ENCODE results near the gene ARHGEF4.

The ARHGEF4 gene

DNA sequence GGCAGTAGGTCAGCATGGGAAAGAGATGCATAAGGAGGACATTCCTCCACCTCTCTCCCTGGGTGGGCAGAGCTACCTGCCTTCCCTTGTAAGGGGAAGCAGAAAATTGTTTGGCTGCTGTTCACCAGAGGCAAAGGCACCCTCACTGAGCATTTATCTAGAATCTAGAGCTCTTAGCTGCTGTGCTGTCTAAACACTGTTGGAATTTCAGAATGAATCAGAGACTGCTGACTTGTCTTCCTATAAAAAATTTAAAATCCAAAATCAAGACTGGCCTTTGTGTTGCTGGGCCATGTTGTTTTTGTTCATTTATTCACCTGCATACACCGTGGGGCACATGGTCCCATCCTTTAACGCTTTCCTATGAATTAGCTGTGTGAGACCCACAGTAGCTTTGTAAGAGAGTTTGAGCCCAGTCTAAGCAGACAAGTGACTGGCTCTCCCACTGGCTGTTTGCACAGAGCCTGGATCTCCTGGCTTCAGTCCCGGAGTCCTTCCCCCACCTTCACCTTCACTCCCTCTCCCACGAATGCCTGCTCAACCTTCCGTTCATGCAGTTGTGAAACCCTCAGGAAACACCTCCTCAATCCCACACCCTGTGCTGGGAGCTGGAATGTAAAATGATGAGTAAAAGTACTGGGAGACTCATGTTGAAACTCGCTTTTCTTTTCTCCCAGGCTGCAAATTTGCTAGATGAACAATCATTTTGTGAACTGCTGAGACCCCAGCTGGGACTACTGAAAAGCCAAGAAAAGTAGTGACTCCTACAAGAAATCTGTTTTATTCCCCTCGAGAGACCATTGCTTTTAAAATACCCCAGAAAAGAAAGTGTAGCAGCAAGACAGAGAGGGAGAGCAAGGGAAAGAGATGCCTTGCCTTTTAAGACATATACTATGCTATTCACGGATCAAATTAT, 180.4 kb downstream of the ARHGEF4 start:
- no peak for DNase-seq (ENCODE audit: low spot score)

DNA sequence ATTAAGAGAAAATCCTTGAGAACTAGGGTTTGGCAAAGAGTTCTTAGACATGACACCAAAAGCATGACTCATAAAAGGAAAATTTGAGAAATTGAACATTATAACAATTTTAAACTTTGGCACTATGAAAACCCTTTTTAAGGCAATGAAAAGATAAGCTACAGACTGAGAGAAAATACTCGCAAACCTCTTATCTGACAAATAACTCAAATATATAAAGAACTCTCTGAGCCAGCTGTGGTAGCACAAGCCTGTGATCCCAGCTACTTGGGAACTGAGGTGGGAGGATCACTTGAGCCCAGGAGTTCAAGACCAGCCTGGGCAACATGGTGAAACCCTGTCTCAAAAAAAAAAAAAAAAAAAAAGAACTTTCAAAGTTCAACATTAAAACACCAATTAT, 186.0 kb downstream of the ARHGEF4 start:
- no peak for DNase-seq (ENCODE audit: low spot score)

DNA sequence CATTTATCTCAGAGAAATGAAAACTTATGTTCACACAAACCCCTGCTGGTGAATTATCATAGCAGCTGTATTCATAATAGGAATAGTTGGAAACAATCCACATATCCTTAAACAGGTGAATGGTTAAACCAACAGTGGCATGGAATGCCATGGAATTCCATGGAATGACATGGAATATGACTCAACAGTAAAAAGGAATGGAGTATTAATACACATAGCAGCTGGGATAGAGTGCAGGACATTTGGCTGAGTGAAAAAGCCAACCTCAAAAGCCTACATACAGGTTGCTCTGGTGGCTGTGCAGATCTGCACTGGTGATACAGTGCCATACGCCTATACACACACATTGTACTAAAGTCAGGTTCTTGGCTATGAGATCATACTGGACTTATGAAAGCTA, 187.0 kb downstream of the ARHGEF4 start:
- no peak for DNase-seq (ENCODE audit: low spot score)

DNA sequence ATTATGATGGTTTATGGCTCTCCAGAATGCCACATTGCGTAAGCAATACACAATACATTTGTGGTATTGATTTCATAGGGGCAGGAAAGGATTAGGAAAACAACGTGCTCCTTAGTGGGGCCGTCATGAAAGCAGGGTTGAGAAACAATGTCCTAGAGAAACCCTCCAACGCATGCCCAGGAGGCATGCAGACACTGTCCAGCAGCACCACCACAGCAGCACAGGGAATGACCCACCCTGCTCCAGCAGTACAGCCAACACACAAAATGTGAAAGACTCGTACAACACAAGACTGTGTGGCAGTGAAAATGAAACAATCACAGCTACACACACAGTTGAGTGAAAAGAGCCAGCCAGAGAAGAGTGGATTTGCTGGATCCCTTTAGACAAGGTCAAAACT, 190.2 kb downstream of the ARHGEF4 start:
- no peak for DNase-seq (ENCODE audit: low spot score)

DNA sequence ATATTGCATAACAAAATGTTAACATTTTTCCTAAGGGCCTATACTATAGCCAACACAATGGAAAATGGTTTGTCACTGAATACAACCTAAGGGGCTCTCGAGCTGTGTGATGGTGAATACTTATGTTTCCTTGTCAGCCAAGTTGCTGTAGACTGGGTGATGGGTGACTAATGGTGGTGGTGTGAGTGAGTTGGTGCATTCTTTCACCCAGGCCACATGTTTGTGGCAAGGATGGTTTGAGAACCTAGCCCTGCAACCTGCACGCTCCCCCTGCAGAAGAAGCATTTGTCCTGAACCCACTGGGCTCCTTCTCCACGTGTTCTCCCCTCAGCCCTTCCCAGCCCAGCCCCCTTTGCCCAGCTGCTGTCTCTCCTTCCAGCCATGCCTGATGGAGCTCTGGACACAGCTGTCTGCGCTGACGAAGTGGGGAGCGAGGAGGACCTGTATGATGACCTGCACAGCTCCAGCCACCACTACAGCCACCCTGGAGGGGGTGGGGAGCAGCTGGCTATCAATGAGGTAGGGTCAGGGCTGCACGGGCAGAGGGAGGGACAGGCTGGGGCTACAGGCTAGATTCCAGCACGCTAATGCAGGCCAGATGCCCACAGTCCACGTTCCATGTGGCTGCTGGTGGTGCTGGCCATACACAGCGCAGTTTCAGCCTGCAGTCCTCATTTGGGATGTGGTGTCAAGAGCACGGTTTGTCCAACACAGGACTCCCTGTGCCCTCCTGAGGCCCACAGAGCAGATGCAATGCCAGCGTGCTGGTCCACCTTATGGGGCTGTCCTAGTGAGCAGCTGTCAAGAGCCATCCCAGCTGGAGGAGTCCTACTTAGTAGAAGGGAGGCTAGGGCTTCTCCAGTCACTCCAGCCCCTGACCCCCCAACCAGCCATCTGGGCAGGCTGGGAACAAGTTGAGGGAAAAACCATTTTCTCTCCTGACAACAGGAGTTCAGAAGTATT, 191.1 kb downstream of the ARHGEF4 start:
- no peak for DNase-seq (ENCODE audit: low spot score)

DNA sequence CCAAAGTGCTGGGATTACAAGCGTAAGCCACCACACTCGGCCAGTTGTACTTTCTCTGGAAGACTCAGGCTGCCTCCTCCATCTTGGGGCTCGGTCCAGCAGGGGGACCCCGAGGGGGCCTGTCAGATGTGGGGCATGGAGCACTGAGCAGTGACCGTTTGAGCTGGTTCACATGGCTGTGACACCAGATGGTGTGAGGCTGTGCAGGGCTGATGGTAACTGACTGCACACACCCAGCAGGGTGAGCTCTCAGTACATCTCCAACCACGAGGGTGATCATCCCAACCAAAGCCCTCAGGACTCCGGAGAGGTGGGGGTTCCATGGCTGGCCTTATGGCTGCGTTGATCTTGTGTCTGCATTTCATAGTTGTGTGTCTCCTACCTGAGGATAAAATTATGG, 193.1 kb downstream of the ARHGEF4 start:
- DNase-seq (ENCODE audit: low spot score), result no peak

DNA sequence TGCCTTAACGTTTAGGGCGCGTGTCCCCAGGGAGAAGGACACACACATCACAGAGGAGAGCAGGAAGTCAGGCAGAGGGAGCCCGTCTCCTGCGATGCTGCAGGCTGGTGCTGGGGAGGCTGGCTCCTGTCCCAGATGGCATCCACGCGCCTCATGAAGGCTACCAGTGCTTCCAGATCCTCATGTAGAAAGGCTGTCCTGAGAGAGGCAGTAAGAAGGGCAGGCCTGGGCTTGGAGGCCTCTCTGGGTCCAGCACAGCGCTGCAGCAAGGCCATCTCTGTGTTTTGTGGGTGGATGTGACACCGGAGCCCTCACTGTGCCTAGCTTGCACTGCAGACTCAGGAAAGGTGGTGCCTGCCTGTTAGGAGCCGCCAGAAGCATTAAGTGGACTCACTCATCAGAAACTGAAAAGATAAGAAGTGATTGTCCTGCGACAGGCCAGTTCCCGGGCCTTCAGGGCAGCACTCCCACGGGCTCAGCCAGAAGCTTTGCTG, 193.8 kb downstream of the ARHGEF4 start:
- no peak for DNase-seq (ENCODE audit: low spot score)

DNA sequence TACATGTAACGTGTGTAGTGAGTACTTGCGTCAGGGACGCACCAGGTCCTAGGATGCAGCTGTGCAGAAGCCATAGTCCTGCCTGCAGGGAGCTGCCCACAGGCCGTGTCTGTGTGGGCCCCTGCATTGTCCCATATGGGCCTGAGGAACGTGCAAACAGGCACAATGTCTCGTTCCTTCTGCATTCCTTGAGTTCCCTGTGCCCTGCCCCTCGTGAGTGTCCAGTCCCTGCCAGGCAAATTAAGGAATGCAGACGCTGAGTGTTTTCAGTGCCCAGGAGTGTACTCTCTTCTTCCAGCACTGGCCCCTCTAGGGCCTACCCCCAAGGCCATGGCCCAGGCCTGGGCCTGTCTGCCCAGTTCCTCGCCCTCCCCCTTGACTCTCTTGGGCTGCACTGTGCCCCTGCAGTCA, 194.7 kb downstream of the ARHGEF4 start:
- no peak for DNase-seq (ENCODE audit: low spot score)

DNA sequence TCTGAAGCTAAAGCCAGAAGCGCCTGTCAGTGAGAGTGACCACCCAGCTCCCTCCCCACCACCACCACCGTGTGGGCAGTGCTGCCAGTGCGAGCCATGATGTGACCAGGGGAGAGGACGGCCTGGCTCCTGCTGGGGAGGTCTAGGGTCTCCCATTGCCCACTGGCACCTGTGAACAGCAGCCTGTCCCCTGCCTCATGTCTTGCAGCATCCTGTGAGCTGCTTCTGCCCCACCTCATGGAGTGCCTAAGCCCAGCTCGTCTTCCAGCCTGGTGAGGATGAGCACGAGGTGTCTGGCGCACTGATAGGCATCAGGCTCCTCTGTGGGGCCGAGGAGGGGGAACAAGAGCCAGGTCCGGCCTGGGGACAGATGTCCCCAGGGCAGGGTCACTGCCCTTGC, 195.2 kb downstream of the ARHGEF4 start:
- DNase-seq (ENCODE audit: low spot score), result no peak

DNA sequence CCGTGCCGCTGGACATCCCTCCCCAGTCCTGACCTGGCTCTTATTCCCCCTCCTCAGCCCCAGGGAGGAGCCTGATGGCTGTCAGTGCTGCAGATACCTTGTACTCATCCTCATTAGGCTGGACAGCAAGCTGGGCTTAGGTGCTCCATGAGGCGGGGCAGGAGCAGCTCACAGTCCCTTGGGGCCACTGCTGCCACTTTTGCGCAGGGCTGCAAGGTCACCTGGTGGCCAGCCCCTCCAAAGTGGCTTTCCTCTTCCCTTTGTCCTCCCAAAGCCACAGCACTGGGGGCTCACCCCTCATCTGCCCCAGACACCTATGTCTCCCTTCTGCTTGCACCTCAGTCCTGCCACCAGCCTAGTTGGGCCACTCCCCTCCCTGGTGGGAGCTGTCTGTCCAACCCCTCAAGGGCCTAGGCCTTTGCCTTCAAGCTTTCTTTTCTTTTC, 195.7 kb downstream of the ARHGEF4 start:
- DNase-seq (ENCODE audit: low spot score), result no peak

DNA sequence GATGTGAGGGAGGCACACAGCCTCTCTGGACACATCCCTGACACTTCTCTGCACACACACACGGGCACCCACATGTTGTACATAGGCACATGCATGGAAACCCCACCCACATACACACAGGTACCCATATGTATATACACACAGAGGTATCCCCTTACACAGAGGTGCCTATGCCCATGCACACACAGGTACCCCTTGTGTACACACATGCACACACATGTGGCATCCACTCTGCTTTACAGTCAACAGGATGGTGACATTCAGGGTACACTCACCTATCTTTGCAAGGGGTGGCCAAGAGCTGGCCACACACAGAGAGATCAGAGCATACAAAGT, 197.0 kb downstream of the ARHGEF4 start:
- DNase-seq (ENCODE audit: low spot score), result no peak

DNA sequence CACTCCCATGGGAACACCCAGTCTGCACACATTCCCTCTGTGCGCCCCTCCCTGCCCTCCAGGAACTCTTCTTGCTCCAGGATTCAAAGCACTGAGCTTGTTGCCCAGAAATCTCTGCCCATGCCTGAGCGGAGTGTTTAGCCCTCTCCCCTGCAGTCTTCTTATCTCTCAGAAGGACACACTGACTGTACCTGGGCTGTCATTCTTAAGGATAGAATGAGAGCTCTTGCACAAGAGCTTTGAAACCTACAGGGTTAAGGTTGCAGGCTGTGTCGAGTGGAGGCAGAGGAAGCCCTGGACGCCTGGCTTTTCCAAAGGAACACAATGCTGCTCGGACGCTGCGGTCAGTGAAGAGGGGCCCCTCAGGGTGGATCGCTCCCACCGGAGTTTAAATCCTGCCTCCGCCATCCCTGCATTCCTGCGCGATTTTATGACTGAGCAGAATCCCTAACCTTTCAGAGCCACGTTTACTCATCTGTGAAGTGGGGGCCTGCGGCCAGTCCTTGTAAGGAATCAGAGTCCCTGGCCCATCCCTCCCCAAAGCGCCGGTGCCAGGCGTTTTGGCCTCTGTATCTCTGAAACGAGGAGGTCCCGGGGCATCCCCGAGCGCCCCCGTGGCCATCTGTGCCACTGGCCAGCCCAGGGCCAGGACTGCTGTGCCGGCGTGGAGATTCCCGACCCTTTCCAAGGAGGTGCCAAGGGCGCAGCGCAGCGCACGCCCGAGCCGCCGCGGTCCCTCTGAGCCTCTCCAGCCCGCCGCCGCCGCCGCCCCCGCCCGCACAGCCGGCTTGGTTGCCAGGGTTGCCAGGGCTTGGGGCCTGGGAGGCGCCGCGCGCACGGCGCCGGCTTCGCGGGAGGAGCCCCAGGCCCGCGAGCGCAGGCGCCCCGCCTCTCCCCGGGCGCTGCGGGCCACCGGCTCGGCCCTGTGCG, 197.7 kb downstream of the ARHGEF4 start:
- no peak for DNase-seq (ENCODE audit: low spot score)

DNA sequence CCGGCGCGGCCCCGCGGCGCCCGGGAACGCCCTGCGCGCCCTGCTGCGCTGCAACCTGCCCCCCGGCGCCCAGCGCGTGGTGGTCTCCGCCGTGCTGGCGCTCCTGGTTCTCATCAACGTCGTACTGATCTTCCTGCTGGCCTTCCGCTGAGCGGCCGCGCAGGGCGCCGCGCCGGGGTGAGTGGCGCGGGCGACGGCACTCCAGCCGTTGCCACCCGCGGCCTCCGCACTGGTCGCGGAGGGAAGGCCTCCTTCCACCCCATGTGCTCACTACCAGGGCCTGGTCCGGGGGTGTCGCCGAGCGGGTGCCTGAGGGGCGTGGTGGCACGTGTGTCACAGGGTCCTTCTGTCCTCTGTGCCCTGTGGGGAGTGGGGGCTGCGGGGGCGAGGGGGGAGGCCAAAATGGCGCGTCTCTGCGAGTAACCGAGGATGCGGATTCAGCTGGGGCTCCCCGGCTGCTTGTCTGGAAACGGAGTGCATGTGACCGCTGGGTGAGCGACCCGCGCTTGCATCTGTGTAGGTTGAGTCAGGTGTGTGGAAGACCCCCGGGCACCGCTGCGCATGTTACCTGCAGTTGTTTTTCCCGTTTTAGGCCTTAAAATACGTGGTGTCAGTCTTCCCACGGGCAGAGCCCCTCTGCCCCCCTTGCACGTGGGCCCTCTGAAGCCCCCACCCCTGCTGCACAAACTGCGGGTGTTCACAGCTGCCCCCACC, 198.6 kb downstream of the ARHGEF4 start:
- DNase-seq (ENCODE audit: low spot score), result no peak

DNA sequence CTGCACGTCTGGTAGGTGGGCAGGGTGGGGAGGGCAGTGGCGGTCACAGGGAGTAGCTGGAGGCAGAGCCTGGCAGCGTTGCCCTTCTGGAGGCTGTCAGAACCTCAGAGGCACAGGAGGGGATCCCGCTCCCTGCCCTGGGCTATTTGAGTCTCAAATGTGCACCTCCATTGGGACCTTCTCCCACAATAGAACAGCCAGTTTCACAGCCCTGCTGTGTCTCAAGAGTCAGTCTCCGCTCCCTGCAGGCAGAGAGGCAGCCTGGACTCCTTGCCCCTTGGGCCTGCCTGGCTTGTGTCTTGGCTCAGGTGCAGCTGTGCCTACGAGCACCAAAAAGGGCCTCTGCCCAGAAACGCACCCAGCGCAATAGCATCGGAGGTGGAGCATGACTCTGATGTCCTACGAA, 199.1 kb downstream of the ARHGEF4 start:
- DNase-seq (ENCODE audit: low spot score), result no peak

DNA sequence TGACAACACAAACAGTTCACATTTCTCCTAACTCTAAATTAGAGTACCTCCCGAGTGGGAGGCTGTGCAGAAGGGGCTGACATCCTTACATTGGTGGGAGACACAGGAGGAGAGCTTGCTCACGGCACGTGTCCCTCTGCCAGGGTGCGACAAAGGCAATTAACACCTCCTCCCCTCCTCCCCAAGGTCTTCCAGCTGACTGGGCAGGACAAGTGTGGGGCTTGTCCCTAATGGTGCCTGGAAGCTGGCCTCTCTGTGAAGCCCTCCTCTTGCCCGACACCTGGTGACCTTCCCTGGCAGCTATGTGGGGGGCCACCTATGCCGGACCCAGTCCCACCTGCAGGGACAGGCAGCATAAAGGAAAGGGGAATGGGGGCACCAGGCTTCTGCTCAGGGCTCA, 199.6 kb downstream of the ARHGEF4 start:
- no peak for DNase-seq (ENCODE audit: low spot score)

DNA sequence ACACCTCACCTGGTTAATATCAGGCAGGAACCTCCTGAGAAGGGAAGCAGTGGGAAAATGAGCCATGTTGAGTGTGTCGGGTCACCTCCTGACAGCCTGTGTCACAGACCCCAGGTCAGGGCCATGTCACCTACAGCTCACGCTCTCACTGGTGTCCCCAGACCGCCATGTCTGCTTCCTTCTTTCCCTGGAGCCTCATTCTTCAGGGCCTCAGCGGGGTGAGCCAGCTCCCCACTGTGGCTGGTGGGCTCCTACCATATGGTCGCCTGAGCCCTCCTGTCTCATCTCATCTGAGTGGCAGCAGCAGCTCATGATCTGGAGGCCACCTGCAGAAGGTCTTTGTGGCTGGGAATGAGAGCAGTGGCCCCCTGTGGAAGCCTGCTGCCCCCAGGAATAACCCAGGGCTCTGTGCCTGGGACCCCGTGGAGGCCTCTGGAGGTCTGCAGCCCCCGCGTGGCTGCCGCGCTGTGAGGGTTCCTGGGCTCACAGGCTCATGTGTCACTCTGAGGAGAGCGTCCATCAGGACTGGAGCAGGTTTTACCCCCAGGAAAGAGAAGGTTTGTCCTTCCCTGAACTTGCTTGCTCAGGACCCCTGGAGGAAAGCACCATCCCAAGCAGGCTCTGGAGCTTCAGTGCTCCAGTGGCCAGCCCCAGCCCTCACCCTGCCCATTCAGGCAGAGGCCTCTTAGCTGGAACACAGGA, 200.1 kb downstream of the ARHGEF4 start:
- DNase-seq (ENCODE audit: low spot score), result no peak

DNA sequence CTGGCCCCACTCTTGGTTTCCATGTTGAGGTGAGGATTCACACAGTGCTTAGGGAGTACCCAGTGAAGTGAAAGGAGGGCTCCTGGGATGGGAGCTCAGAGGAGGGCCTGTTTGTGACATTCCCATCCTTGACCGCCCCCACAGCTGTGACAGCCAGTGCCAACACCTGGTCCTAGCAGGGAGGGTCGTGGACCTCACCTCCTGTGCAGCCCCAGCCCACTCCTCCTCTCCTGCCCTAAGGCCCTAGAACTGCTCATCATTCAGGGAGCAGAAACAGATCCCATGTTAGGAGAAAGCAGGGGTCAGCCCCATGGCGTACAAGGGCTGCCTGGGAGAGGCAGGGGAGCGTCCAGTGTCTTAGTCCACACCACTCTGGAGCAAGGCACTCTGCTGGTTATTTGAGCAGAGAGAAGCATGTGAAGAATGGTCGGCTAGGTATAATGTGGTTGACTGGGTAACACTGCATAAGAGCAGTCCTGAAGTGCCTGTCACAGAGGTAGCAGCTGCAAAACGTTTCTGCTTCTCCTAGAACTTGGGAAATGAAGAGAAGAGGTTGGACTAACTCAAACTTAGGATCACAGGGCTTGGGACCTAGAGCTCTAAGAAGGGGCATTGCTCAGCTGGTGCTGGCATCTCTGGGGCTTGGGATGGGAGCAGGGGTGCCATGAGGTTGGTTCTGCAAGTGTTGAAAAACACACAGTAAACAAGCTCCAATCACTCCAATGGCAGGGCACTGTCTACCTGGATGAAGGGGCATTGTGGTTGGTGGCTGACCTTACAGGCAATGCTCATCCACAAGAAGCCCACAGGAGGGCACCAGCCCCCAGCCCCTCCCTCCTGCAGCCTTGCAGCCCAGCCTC, 200.9 kb downstream of the ARHGEF4 start:
- no peak for DNase-seq (ENCODE audit: low spot score)

DNA sequence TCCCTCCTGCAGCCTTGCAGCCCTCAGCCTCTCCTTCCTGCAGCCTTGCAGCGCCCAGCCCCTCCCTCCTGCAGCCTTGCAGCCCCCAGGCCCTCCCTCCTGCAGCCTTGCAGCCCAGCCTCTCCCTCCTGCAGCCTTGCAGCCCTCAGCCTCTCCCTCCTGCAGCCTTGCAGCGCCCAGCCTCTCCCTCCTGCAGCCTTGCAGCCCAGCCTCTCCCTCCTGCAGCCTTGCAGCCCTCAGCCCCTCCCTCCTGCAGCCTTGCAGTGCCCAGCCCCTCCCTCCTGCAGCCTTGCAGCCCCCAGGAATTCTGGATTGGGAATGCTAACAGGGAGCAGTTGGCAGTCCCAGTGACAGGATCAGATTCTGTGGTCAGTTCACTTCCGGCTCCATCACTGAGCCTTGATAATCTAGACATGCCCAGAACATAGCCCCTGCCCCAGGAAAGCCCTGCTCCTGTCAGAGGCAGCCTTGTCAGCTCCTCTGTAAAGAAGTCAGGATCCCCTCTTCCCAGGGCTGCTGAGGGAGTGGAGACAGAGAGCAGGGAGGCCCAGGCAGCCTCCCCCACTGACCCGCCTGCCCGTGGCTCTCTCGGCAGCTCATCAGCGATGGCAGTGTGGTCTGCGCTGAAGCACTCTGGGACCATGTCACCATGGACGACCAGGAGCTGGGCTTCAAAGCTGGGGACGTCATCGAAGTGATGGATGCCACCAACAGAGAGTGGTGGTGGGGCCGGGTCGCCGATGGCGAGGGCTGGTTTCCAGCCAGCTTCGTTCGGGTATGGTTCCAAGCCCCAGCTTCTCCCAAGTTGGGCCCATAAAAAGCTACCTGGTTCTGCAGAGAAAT, 201.8 kb downstream of the ARHGEF4 start:
- DNase-seq (ENCODE audit: low spot score), result no peak

DNA sequence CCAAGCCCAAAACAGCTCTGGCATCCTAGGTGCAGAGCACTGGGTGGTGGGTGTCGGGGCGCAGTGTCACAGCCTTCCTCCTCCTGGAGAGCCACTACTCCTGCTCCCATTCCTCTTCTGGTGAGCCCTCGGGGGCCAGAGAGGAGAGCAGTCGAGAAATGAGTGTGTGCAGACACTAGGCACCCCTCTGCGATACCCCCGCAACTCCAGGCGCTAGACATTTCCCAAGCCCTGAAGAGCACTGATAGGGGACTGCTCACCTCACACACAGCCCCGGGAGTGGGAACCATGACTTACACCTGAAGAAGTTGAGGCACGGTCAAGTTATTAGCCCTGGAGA, 202.4 kb downstream of the ARHGEF4 start:
- no peak for DNase-seq (ENCODE audit: low spot score)

All from HuH-7.5 (cell line).